Measurements from ENCODE around the gene REG4.

DNA sequence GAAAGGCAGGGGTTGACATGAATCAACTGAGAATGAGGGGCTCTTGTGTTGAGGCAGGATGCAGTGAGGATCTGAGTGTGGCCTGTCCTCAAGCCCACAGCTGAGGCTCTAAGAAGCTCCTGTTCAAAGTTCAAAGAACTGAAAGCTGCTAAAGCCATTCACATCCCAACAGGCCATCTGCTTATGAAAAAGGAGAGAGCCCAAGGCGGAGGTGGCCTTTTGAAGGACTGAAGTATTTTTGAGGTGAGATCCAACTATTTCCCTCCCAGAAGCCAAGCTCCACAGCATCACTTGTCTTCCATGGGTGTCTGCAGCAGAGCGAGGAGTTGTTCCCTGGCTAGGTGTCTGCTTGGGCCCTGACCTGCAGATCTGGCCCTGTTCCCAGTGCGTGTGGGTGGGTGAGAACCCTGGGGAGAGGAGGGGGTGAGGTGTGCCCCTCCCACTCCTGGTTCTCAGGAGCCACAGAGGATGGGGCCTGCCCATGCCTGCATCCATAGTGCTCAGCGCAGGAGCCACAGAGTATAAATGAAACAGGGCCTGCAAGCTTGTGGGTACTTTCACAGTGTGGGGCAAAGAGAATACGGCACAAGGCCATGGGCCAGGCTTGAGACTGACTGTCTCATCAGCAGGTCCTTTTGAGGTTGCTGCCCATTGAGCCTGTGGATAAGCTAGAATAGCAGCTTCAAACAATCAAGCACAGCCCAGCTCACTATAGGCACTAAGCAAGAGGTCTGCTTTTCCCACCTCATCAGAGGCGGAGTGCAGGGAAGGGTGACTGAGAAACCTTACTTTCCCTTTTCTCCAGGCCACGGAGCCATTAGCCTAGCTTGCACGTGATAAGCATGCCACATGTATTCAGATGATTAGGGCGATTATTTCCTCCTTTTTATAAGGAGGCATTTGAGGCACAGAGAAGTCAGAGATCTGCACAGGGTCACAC lies 15.7 kb downstream of the REG4 start:
- TF ChIP-seq CTCF (IDR thresholded peaks at IDR 0.05; ENCODE audit: low read depth, low read length) = no peak
- TF ChIP-seq POLR2A (IDR thresholded peaks at IDR 0.05; ENCODE audit: extremely low read depth, insufficient read length) = no peak

All from NB4 (cell line).